ENCODE results near the gene FAM3D. TPM values are rescaled to one million over a fixed set of nuclear protein-coding genes. Genes with fewer than 3 reads are reported as not detected.
"Not testable (repeated sequence)": the region's sequence is repeated elsewhere in the genome, so short reads cannot be mapped to it uniquely, and the experiment has no call there.

FAM3D gene
- total RNA-seq, 1 experiment from 2014 or later: not detected

DNA sequence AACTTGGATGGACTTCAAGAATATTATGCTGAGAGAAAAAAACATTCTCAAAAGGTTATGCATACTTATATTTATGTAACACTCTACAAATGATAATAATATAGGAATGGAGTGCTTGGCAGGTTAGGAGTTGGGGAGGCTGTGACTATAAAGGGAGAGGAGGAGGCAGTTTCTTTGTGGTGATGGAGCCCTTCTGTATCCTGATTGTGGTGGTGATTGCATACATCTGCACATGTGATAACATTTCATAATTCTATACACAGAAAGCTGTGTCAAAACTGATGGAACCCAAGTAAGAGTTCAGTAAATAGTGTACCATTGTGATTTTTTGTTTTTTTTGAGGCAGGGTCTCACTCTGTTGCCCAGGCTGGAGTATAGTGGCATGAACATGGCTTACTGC is 31.7 kb upstream of the FAM3D start:
- H3K4me3 ChIP-seq (ENCODE audit: low read length): no peak overlapping the region
- H2AFZ ChIP-seq (ENCODE audit: low read length): no peak overlapping the region
- ChIA-PET CTCF (no interaction called here), POLR2A (ENCODE audit: unreplicated experiment) (no interaction called here)
- H3K27me3 ChIP-seq (ENCODE audit: low read length): no peaks in the 10 kb centered on the region
- no peaks in the 10 kb centered on the region for H3K9me3 ChIP-seq (ENCODE audit: low read length)
- intact Hi-C loops (cut with micrococcal nuclease): no loop called here
- no peaks in the 10 kb centered on the region for H3K36me3 ChIP-seq (ENCODE audit: low read depth, low read length)
- no peaks in the 10 kb centered on the region for H3K4me1 ChIP-seq (ENCODE audit: insufficient read depth, low read length)
- no peaks in the 10 kb centered on the region for H4K20me1 ChIP-seq (ENCODE audit: low read length)
- H3K27ac ChIP-seq (ENCODE audit: low read length): no peak overlapping the region
- H3K9ac ChIP-seq (ENCODE audit: low read length): no peak overlapping the region
- BruUV-seq (replicated peaks): no TSS peak
- no peak overlapping the region for H3K4me2 ChIP-seq (ENCODE audit: low read length)
- ATAC-seq (no peak), DNase-seq (no peak)
- no peak for TF ChIP-seq EZH2 (IDR thresholded peaks at IDR 0.05; ENCODE audit: low read length, unreplicated experiment)
- TF ChIP-seq, protein P1, sequence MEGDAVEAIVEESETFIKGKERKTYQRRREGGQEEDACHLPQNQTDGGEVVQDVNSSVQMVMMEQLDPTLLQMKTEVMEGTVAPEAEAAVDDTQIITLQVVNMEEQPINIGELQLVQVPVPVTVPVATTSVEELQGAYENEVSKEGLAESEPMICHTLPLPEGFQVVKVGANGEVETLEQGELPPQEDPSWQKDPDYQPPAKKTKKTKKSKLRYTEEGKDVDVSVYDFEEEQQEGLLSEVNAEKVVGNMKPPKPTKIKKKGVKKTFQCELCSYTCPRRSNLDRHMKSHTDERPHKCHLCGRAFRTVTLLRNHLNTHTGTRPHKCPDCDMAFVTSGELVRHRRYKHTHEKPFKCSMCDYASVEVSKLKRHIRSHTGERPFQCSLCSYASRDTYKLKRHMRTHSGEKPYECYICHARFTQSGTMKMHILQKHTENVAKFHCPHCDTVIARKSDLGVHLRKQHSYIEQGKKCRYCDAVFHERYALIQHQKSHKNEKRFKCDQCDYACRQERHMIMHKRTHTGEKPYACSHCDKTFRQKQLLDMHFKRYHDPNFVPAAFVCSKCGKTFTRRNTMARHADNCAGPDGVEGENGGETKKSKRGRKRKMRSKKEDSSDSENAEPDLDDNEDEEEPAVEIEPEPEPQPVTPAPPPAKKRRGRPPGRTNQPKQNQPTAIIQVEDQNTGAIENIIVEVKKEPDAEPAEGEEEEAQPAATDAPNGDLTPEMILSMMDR (conservative IDR thresholded peaks at IDR 0.05; ENCODE audit: low read depth, low read length): no peak
- H3F3A ChIP-seq (ENCODE audit: low read length, unreplicated experiment): no peaks in the 10 kb centered on the region
- H3K79me2 ChIP-seq (ENCODE audit: low read length): no peaks in the 10 kb centered on the region
- no peaks in the 10 kb centered on the region for H3K9me2 ChIP-seq (replicated peaks; ENCODE audit: low read length)

DNA sequence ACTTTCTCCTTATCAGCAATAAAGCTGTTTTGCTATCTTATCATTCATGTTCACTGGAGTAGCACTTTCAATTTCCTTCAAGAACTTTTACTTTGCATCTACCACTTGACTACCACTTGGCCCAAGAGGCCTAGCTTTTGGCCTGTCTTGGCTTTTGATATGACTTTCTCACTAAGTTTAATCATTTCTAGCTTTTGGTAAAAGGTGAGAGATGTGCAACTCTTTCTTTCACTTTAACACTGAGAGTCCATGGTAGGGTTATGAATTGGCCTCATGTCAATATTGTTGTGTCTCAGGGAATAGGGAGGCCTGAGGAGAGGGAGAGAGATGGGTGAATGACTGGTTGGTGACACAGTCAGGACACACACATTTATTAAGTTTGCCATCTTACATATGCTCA is 31.0 kb upstream of the FAM3D start:
- CTCF ChIA-PET: no interaction called here
- intact Hi-C loops (cut with micrococcal nuclease): no loop called here
- Histone ChIP-seq H4K20me1 (ENCODE audit: low read length) (no peaks in the 10 kb centered on the region), H3K27ac (ENCODE audit: low read length) (no peak overlapping the region), H3K9ac (ENCODE audit: low read length) (no peak overlapping the region), H3K9me3 (ENCODE audit: low read length) (0 out of 2 replicates have a peak, but pooled peaks cover 3% of the 10 kb centered on the region), H3F3A (ENCODE audit: low read length, unreplicated experiment) (no peaks in the 10 kb centered on the region), H3K27me3 (ENCODE audit: low read length) (no peaks in the 10 kb centered on the region), H3K4me1 (ENCODE audit: insufficient read depth, low read length) (no peaks in the 10 kb centered on the region), H3K79me2 (ENCODE audit: low read length) (no peaks in the 10 kb centered on the region), H3K4me3 (ENCODE audit: low read length) (no peak overlapping the region), H3K9me2 (replicated peaks; ENCODE audit: low read length) (no peaks in the 10 kb centered on the region), H3K36me3 (ENCODE audit: low read depth, low read length) (no peaks in the 10 kb centered on the region), H3K4me2 (ENCODE audit: low read length) (no peak overlapping the region), H2AFZ (ENCODE audit: low read length) (no peak overlapping the region)
- POLR2A ChIA-PET (ENCODE audit: unreplicated experiment): no interaction called here
- ATAC-seq (no peak), DNase-seq (no peak)
- BruUV-seq (replicated peaks): no TSS peak
- TF ChIP-seq EZH2 (IDR thresholded peaks at IDR 0.05; ENCODE audit: low read length, unreplicated experiment): no peak
- TF ChIP-seq EZH2phosphoT487 (IDR thresholded peaks at IDR 0.05; ENCODE audit: borderline replicate concordance, low read length): no peak
- TF ChIP-seq, protein P1 (conservative IDR thresholded peaks at IDR 0.05; ENCODE audit: low read depth, low read length): no peak

DNA sequence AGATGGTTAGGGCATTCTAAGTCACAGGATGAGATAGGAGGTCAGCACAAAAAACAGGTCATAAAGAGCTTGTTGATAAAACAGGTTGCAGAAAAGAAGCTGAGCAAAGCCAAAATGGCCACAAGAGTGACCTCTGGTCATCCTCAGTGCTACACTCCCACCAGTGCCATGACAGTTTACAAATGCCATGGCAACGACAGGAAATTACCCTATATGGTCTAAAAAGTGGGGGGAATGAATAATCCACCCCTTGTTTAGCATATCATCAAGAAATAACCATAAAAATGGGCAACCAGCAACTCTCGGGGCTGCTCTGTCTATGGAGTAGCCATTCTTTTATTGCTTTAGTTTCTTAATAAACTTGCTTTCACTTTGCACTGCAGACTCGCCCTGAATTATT is 30.2 kb upstream of the FAM3D start:
- POLR2A ChIA-PET (ENCODE audit: unreplicated experiment); H3K27me3 ChIP-seq (ENCODE audit: low read length); H3K4me2 ChIP-seq (ENCODE audit: low read length); H3K4me1 ChIP-seq (ENCODE audit: insufficient read depth, low read length); H3K9me2 ChIP-seq (replicated peaks; ENCODE audit: low read length); H2AFZ ChIP-seq (ENCODE audit: low read length); ATAC-seq; H3F3A ChIP-seq (ENCODE audit: low read length, unreplicated experiment); intact Hi-C loops (cut with micrococcal nuclease); H3K9me3 ChIP-seq (ENCODE audit: low read length); H3K79me2 ChIP-seq (ENCODE audit: low read length); H4K20me1 ChIP-seq (ENCODE audit: low read length); DNase-seq; H3K4me3 ChIP-seq (ENCODE audit: low read length); H3K36me3 ChIP-seq (ENCODE audit: low read depth, low read length); H3K9ac ChIP-seq (ENCODE audit: low read length); CTCF ChIA-PET; H3K27ac ChIP-seq (ENCODE audit: low read length); BruUV-seq (replicated peaks): not testable (repeated sequence)
